IPS-18c (cell line): ENCODE results near the gene SMIM20.

Experiments
- H3K4me3 ChIP-seq: 2 replicates; pipeline ENCODE4 v1.7.0; 2013; ENCODE audit warnings: low read depth, mild to moderate bottlenecking, low read length, moderate library complexity; ENCODE audit not compliant: insufficient read depth
- H3K9me3 ChIP-seq: one replicate; pipeline ENCODE4 v1.6.1; 2013; ENCODE audit warnings: mild to moderate bottlenecking, low read length, moderate library complexity; ENCODE audit not compliant: control insufficient read depth, insufficient read depth

SMIM20 gene

DNA sequence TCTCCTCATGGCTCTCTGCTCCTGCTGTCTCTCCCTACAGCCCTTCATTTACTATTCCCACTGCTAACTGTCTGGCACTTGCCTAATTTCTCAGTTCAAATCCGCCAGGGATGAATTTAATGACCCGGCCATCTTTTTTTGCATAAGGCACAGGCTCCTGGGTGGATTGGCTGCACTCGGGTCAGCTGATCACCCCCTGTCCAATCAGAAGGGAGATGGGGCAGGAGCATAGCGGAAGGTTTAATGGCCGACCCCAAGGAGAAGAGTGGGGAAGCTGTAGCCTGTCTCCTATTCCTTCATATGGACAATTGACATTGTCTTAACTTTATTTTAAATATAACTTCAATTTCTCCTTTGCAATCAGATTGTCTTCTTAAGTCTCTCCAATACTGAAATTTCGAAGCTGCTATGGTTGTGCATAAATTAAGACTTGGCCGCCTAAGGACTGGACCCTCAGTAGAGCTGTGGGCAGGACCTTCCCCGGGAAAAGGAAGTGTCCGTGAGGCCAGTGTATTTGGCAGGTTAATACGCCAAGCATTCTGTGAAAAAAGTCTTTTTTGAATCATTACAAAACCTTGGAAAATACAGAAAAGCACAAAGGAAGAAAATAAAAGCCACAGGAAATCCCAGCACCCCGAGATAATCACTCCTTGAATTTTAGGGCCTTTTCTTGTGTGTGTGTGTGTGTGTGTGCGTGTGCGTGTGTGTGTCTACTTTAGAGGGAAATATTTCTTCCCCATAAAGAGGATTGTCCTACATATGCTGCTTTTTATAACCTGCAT lies 55.5 kb downstream of the SMIM20 start:
- no peak overlapping the region for H3K4me3 ChIP-seq
- no peaks in the 10 kb centered on the region for H3K9me3 ChIP-seq

DNA sequence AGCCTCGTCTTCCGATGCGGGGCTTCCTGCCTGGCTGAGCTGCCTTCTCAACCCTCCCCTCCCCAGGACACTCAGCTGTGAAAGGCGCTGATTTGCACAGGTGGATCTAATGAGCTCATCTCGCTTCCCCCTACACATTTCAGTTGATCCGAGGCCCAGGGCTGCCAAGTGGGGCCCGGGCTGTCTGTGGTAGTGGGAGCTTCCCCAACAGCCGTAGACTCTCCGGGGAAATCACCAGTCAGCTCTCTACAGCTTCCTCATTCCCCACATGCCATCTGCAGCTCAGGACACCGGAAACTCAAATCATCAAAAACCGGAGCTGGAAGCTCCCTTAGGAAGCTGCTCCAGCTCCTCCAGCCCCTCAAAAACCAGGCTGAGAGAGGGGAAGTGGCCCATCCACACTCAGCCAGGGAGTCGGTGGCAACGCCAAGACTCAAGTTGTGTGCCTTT lies 56.2 kb downstream of the SMIM20 start:
- H3K4me3 ChIP-seq: no peak overlapping the region
- H3K9me3 ChIP-seq: no peaks in the 10 kb centered on the region

DNA sequence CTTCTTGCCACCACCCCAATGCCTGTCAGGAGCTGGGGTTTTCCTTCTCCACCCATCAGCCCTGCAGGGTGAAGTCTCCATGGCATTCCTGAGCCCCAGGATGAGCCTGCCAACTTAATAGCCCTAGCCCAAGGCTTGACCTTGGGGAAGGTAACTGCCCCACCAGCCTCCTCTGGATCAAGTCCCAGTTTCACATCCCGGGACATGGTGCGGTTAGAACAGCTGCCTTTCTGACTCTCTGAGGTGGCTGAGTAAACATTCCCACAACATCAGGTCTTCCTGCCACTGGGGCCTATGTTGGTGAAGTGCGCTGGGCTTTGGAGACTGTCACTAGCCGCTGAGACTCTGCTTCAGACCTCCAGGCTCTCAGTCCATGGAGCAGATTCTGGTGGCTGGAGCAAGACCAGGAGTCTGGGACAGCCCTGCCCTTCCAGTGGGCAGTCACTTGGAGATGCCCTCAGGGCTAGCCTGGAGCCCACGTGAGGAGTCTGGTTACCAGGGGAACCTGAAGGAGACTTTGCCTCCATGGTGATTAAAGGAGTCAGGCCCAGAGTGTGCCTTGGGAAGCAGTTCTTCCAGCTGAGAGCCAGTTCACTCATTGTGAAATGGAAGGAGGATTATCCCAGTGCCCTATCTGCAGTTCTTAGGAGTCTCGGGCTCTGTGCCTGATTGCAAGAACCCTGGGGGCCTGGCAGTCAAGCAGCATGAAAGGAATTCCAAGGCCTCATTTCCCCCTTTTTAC lies 56.8 kb downstream of the SMIM20 start:
- no peaks in the 10 kb centered on the region for H3K9me3 ChIP-seq
- no peak overlapping the region for H3K4me3 ChIP-seq

- no peak overlapping the region for H3K4me3 ChIP-seq
- H3K9me3 ChIP-seq: no peaks in the 10 kb centered on the region
These were observed 58.3 kb downstream of the SMIM20 start for GRCh38 chr4:25972366-25972765.

DNA sequence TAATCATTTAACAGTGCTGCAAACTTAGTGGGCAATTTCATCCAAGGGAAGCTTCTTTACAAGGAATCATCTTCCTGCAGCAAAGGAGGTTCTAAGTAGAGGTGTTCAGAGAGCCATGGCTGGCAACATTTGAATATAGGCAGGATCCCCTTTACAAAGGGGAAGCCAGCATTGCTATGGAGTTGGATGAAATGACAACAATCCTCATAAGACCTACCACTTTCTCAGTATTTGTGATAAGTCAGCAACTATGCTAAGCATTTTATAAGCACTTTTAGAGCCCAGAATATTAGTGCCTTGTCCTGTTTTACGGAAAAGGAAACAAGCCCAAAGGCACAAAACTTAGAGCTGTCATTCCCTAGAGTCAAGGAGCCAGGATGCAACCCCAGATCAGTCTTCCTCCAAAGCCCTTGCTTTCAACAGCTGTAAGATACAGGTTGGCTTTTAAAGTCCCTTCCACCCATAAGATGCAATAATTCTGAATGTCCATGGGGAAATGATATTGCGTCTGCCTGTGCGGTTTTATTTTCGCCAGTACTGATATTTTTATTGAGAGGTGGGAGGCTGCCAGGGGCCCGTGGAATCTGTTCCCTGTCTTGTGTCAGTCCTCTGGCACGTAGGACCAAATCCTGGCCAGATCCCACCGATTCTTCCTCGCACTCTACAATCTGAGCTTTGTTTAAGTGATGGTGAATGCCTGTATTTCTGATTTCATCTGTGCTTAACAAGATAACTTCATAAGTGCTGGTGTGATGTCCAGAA lies 59.1 kb downstream of the SMIM20 start:
- Histone ChIP-seq H3K9me3 (no peaks in the 10 kb centered on the region), H3K4me3 (no peak overlapping the region)

GRCh38 chr4:25976780-25977179 lies 62.8 kb downstream of the SMIM20 start:
- Histone ChIP-seq H3K9me3 (no peaks in the 10 kb centered on the region), H3K4me3 (no peak overlapping the region)

DNA sequence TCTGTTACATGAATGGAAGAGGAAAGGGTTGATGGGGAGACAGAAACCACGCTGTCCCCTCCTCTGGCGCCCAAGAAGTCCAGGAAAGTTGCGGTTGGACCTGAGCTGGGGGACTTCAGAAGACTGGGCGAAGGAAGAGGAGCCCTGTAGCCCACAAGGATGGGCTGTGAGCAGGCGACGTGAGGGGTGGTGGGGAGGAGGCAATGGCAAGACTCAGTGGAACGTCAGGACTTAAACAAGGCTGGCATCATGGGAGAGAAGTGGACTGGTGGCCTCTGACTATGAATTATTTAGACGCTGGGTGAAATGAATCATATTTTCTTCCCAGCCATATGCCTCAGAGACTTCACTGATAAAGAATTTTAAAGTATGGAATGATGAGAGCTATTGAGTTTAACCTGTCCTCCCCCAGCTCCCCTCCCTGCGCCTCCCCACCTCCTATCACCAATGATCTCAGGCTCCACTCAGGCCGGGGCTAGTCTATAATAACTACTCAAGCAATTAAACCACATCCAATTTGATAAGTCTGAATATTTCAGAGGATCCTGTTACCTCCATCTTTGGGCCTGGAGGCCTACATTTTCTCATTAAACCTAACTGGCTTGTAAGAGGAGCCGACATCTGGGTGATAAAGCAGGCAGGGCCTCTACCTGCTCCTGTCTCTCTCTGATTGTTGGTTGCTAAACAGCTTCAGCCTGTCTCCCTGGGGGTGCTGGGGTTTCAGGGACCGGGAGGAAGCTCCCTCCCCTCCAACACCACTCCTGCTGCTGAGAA lies 63.6 kb downstream of the SMIM20 start:
- H3K9me3 ChIP-seq: no peaks in the 10 kb centered on the region
- H3K4me3 ChIP-seq: peak overlapping the region; percentile 20; the same call in 1 of the 2 replicates

DNA sequence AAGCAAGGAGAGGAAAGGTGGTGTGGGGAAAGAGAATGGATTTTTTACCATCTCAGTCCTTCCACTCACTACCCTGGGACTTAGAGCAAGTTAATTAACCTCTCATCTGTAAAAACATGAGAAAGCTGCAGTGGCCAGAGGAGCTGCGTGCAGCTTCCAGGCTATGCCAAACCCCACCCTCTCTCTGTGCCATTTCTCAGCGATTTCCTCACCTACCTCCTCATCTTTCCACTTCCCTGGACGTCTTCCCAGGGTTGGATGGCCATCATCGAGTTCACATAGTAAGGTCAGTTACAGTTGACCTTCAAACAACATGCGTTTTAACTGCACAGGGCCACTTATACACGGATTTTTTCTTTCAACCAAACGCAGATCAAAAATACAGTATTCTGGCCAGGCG lies 64.3 kb downstream of the SMIM20 start:
- H3K4me3 ChIP-seq: no peak overlapping the region
- H3K9me3 ChIP-seq: no peaks in the 10 kb centered on the region
